IPS-18a (cell line): ENCODE measurements around the gene PHLDA3.
"Not testable (repeated sequence)": the region's sequence is repeated elsewhere in the genome, so short reads cannot be mapped to it uniquely, and the experiment has no call there.

Source experiments
- H3K27ac ChIP-seq: one replicate; pipeline ENCODE4 v1.5.1; 2013; ENCODE audit warnings: low read length
- H3K27me3 ChIP-seq: one replicate; pipeline ENCODE4 v1.6.1; 2013; ENCODE audit warnings: mild to moderate bottlenecking, low read length; ENCODE audit not compliant: control insufficient read depth, insufficient read depth
- H3K36me3 ChIP-seq: one replicate; pipeline ENCODE4 v1.6.1; 2013; ENCODE audit warnings: low read depth, low read length; ENCODE audit not compliant: control insufficient read depth
- H3K4me1 ChIP-seq: one replicate; pipeline ENCODE4 v1.6.1; 2013; ENCODE audit warnings: low read depth, low read length; ENCODE audit not compliant: control insufficient read depth
- H3K4me3 ChIP-seq: one replicate; pipeline ENCODE4 v1.5.1; 2013; ENCODE audit warnings: low read length
- H3K9ac ChIP-seq: one replicate; pipeline ENCODE4 v1.6.1; 2013; ENCODE audit warnings: mild to moderate bottlenecking, low read length, moderate library complexity
- H3K9me3 ChIP-seq: one replicate; pipeline ENCODE4 v1.6.1; 2013; ENCODE audit warnings: low read depth, low read length; ENCODE audit not compliant: control insufficient read depth

PHLDA3 gene

GRCh38 chr1:201493026-201493656 is 24.2 kb upstream of the PHLDA3 start:
- H3K4me1 ChIP-seq, H3K4me3 ChIP-seq, H3K36me3 ChIP-seq, H3K9me3 ChIP-seq, H3K27ac ChIP-seq, H3K9ac ChIP-seq, H3K27me3 ChIP-seq: not testable (repeated sequence)

- Histone ChIP-seq H3K27ac (no peak overlapping the region), H3K9me3 (no peaks in the 10 kb centered on the region), H3K36me3 (no peaks in the 10 kb centered on the region), H3K9ac (no peak overlapping the region), H3K4me3 (no peak overlapping the region), H3K4me1 (no peaks in the 10 kb centered on the region), H3K27me3 (no peaks in the 10 kb centered on the region)
Observed at GRCh38 chr1:201491896-201492511, 23.0 kb upstream of the PHLDA3 start.

- no peaks in the 10 kb centered on the region for H3K27me3 ChIP-seq
- H3K4me1 ChIP-seq: no peaks in the 10 kb centered on the region
- no peak overlapping the region for H3K4me3 ChIP-seq
- H3K36me3 ChIP-seq: no peaks in the 10 kb centered on the region
- no peaks in the 10 kb centered on the region for H3K9me3 ChIP-seq
- H3K9ac ChIP-seq: no peak overlapping the region
- H3K27ac ChIP-seq: no peak overlapping the region
Observed at GRCh38 chr1:201490708-201491131, 21.7 kb upstream of the PHLDA3 start.

GRCh38 chr1:201489643-201490261 is 20.8 kb upstream of the PHLDA3 start:
- Histone ChIP-seq H3K27ac (no peak overlapping the region), H3K36me3 (no peaks in the 10 kb centered on the region), H3K27me3 (no peaks in the 10 kb centered on the region), H3K9me3 (no peaks in the 10 kb centered on the region), H3K4me1 (no peaks in the 10 kb centered on the region), H3K9ac (no peak overlapping the region), H3K4me3 (no peak overlapping the region)

- H3K27me3 ChIP-seq: no peaks in the 10 kb centered on the region
- H3K4me3 ChIP-seq: no peak overlapping the region
- H3K4me1 ChIP-seq: no peaks in the 10 kb centered on the region
- H3K36me3 ChIP-seq: no peaks in the 10 kb centered on the region
- H3K9ac ChIP-seq: no peak overlapping the region
- H3K9me3 ChIP-seq: no peaks in the 10 kb centered on the region
- no peak overlapping the region for H3K27ac ChIP-seq
Observed at GRCh38 chr1:201488830-201489589, 20.0 kb upstream of the PHLDA3 start.

GRCh38 chr1:201487742-201488141 is 18.8 kb upstream of the PHLDA3 start:
- Histone ChIP-seq H3K9me3 (no peaks in the 10 kb centered on the region), H3K4me3 (no peak overlapping the region), H3K4me1 (no peaks in the 10 kb centered on the region), H3K9ac (no peak overlapping the region), H3K27me3 (no peaks in the 10 kb centered on the region), H3K27ac (no peak overlapping the region), H3K36me3 (no peaks in the 10 kb centered on the region)

- H3K9me3 ChIP-seq: no peaks in the 10 kb centered on the region
- no peaks in the 10 kb centered on the region for H3K36me3 ChIP-seq
- H3K4me1 ChIP-seq: peaks cover 4% of the 10 kb centered on the region
- peak overlapping the region; percentile 49 for H3K27ac ChIP-seq
- H3K27me3 ChIP-seq: peaks cover 8% of the 10 kb centered on the region
- H3K9ac ChIP-seq: no peak overlapping the region
- no peak overlapping the region for H3K4me3 ChIP-seq
Observed at GRCh38 chr1:201486187-201486586, 17.2 kb upstream of the PHLDA3 start.

- Histone ChIP-seq H3K36me3 (no peaks in the 10 kb centered on the region), H3K27me3 (peaks cover 14% of the 10 kb centered on the region), H3K9me3 (no peaks in the 10 kb centered on the region), H3K4me1 (peaks cover 4% of the 10 kb centered on the region), H3K4me3 (no peak overlapping the region), H3K27ac (no peak overlapping the region), H3K9ac (no peak overlapping the region)
Observed at GRCh38 chr1:201485184-201485774, 16.3 kb upstream of the PHLDA3 start.

GRCh38 chr1:201483373-201483949 is 14.5 kb upstream of the PHLDA3 start:
- Histone ChIP-seq H3K9me3 (no peaks in the 10 kb centered on the region), H3K27me3 (peaks cover 19% of the 10 kb centered on the region), H3K27ac (no peak overlapping the region), H3K4me1 (peaks cover 6% of the 10 kb centered on the region), H3K36me3 (no peaks in the 10 kb centered on the region), H3K9ac (no peak overlapping the region), H3K4me3 (no peak overlapping the region)

- no peaks in the 10 kb centered on the region for H3K36me3 ChIP-seq
- H3K27me3 ChIP-seq: peaks cover 19% of the 10 kb centered on the region
- H3K9ac ChIP-seq: no peak overlapping the region
- H3K4me1 ChIP-seq: peaks cover 6% of the 10 kb centered on the region
- no peaks in the 10 kb centered on the region for H3K9me3 ChIP-seq
- no peak overlapping the region for H3K27ac ChIP-seq
- H3K4me3 ChIP-seq: no peak overlapping the region
Observed at GRCh38 chr1:201482755-201483154, 13.8 kb upstream of the PHLDA3 start.
